ENCODE data around the gene TNIP1. TPM values are rescaled to one million over a fixed set of nuclear protein-coding genes. Genes with fewer than 3 reads are reported as not detected.

TNIP1 gene
- total RNA-seq, 1 experiment from 2014 or later = 122 TPM

- H3K9me2 ChIP-seq (ENCODE audit: insufficient read depth) = no peaks in the 10 kb centered on the region
- H3K4me2 ChIP-seq = no peak overlapping the region
- BruUV-seq (replicated peaks) = no TSS peak
- H3K36me3 ChIP-seq (ENCODE audit: low read depth) = no peaks in the 10 kb centered on the region
- TF ChIP-seq CTCF (conservative IDR thresholded peaks at IDR 0.05) (no peak), EZH2 (IDR thresholded peaks at IDR 0.05; ENCODE audit: low read depth) (no peak)
- no peak for DNase-seq
- no peaks in the 10 kb centered on the region; the same call in 1 of the 2 replicates for H3K9me3 ChIP-seq (ENCODE audit: insufficient read depth, low read depth)
- peaks cover 1% of the 10 kb centered on the region; the same call in 1 of the 2 replicates for H3K4me1 ChIP-seq (replicated peaks; ENCODE audit: insufficient read depth)
- ChIA-PET POLR2A (ENCODE audit: unreplicated experiment) (interaction anchor here (0.9 kb wide), 1 partner anchor 445 kb away, joined by 4 read pairs; no protein-coding TSS in a partner anchor), CTCF (no interaction called here)
- H3K79me2 ChIP-seq (ENCODE audit: low read depth) = no peaks in the 10 kb centered on the region
- no peak overlapping the region for H3K27ac ChIP-seq
- H3K4me3 ChIP-seq = no peak overlapping the region
- no peaks in the 10 kb centered on the region for H4K20me1 ChIP-seq (ENCODE audit: insufficient read depth)
- no peaks in the 10 kb centered on the region for H3K27me3 ChIP-seq (ENCODE audit: insufficient read depth, low read depth)
- H2AFZ ChIP-seq = no peak overlapping the region
- no peaks in the 10 kb centered on the region for H3F3A ChIP-seq (ENCODE audit: insufficient read depth, low read depth)
- intact Hi-C loops (cut with micrococcal nuclease; ENCODE audit: unreplicated experiment) = no loop called here
These were observed 66.0 kb downstream of the TNIP1 start for GRCh38 chr5:151014680-151015343.

GRCh38 chr5:151012862-151013261 is 68.0 kb downstream of the TNIP1 start:
- ChIA-PET CTCF (interaction anchor here (0.6 kb wide), 3 partner anchors 21 to 1134 kb away, joined by 5 to 8 read pairs (median 6); no protein-coding TSS in a partner anchor), POLR2A (ENCODE audit: unreplicated experiment) (no interaction called here)
- no peaks in the 10 kb centered on the region for H3K27me3 ChIP-seq (ENCODE audit: insufficient read depth, low read depth)
- H3K4me1 ChIP-seq (replicated peaks; ENCODE audit: insufficient read depth) = no peaks in the 10 kb centered on the region
- no peak for TF ChIP-seq EZH2 (IDR thresholded peaks at IDR 0.05; ENCODE audit: low read depth)
- H3K27ac ChIP-seq = no peak overlapping the region
- no peaks in the 10 kb centered on the region for H3K9me3 ChIP-seq (ENCODE audit: insufficient read depth, low read depth)
- no peaks in the 10 kb centered on the region for H4K20me1 ChIP-seq (ENCODE audit: insufficient read depth)
- H3K4me3 ChIP-seq = no peak overlapping the region
- H3K79me2 ChIP-seq (ENCODE audit: low read depth) = no peaks in the 10 kb centered on the region
- no peaks in the 10 kb centered on the region for H3F3A ChIP-seq (ENCODE audit: insufficient read depth, low read depth)
- H3K4me2 ChIP-seq = no peak overlapping the region
- no peaks in the 10 kb centered on the region for H3K36me3 ChIP-seq (ENCODE audit: low read depth)
- no TSS peak for BruUV-seq (replicated peaks)
- no peak for DNase-seq
- intact Hi-C loops (cut with micrococcal nuclease; ENCODE audit: unreplicated experiment) = no loop called here
- H2AFZ ChIP-seq = no peak overlapping the region
- H3K9me2 ChIP-seq (ENCODE audit: insufficient read depth) = no peaks in the 10 kb centered on the region

GRCh38 chr5:151008906-151009305 is 71.9 kb downstream of the TNIP1 start:
- ChIA-PET CTCF (no interaction called here), POLR2A (ENCODE audit: unreplicated experiment) (no interaction called here)
- Histone ChIP-seq H3K27me3 (ENCODE audit: insufficient read depth, low read depth) (no peaks in the 10 kb centered on the region), H3K4me2 (no peak overlapping the region), H3K9me3 (ENCODE audit: insufficient read depth, low read depth) (no peaks in the 10 kb centered on the region), H4K20me1 (ENCODE audit: insufficient read depth) (no peaks in the 10 kb centered on the region), H3K4me1 (replicated peaks; ENCODE audit: insufficient read depth) (no peaks in the 10 kb centered on the region), H3K79me2 (ENCODE audit: low read depth) (no peaks in the 10 kb centered on the region), H3K36me3 (ENCODE audit: low read depth) (no peaks in the 10 kb centered on the region), H2AFZ (no peak overlapping the region), H3F3A (ENCODE audit: insufficient read depth, low read depth) (no peaks in the 10 kb centered on the region), H3K4me3 (no peak overlapping the region), H3K27ac (no peak overlapping the region), H3K9me2 (ENCODE audit: insufficient read depth) (no peaks in the 10 kb centered on the region)
- TF ChIP-seq EZH2 (IDR thresholded peaks at IDR 0.05; ENCODE audit: low read depth) (no peak), CTCF (conservative IDR thresholded peaks at IDR 0.05) (no peak)
- intact Hi-C loops (cut with micrococcal nuclease; ENCODE audit: unreplicated experiment) = loop anchor here (10.0 kb wide), 1 partner anchor 226 kb away; no protein-coding TSS in a partner anchor
- no peak for DNase-seq
- no TSS peak for BruUV-seq (replicated peaks)

GRCh38 chr5:151008210-151008491 is 72.7 kb downstream of the TNIP1 start:
- POLR2A ChIA-PET (ENCODE audit: unreplicated experiment) = no interaction called here
- H3K27ac ChIP-seq = no peak overlapping the region
- no peaks in the 10 kb centered on the region for H3K79me2 ChIP-seq (ENCODE audit: low read depth)
- no peak for DNase-seq
- H3K4me1 ChIP-seq (replicated peaks; ENCODE audit: insufficient read depth) = no peaks in the 10 kb centered on the region
- no TSS peak for BruUV-seq (replicated peaks)
- no peaks in the 10 kb centered on the region for H3K27me3 ChIP-seq (ENCODE audit: insufficient read depth, low read depth)
- CTCF ChIA-PET = no interaction called here
- H3K9me3 ChIP-seq (ENCODE audit: insufficient read depth, low read depth) = no peaks in the 10 kb centered on the region
- TF ChIP-seq CTCF (conservative IDR thresholded peaks at IDR 0.05) = no peak
- intact Hi-C loops (cut with micrococcal nuclease; ENCODE audit: unreplicated experiment) = loop anchor here (10.0 kb wide), 1 partner anchor 227 kb away; no protein-coding TSS in a partner anchor
- no peaks in the 10 kb centered on the region for H4K20me1 ChIP-seq (ENCODE audit: insufficient read depth)
- no peak overlapping the region for H3K4me3 ChIP-seq
- no peaks in the 10 kb centered on the region for H3K36me3 ChIP-seq (ENCODE audit: low read depth)
- no peak overlapping the region for H3K4me2 ChIP-seq
- H2AFZ ChIP-seq = no peak overlapping the region
- H3F3A ChIP-seq (ENCODE audit: insufficient read depth, low read depth) = no peaks in the 10 kb centered on the region
- H3K9me2 ChIP-seq (ENCODE audit: insufficient read depth) = no peaks in the 10 kb centered on the region
